Upper lobe of left lung (tissue), 4 donors: ENCODE results near the gene NXPH2.

ENCODE experiments used
- CTCF ChIP-seq, 6 experiments: fragments of 450-650 bp in 4 of 6; fragments of 200-600 bp in 2 of 6; sonication (generic) in 2 of 6; IDR thresholded peaks; one replicate each; pipeline ENCODE4 v1.5.1; 2016 to 2019; ENCODE audit warnings: antibody characterized with exemption in 6 of 6
- EP300 ChIP-seq, 4 donors: sonication (generic); formaldehyde crosslinking; IDR thresholded peaks; one replicate each; pipeline ENCODE4 v1.5.1; 2017; ENCODE audit warnings: antibody characterized with exemption in 4 of 4, control low read depth in 2 of 4
- POLR2A ChIP-seq, 4 donors: fragments of 450-650 bp; IDR thresholded peaks; one replicate each; pipeline ENCODE4 v1.5.1; 2016 to 2017; ENCODE audit warnings: antibody characterized with exemption in 4 of 4, mild to moderate bottlenecking in 2 of 4
- POLR2AphosphoS5 ChIP-seq, 2 donors: sonication (generic); formaldehyde crosslinking; IDR thresholded peaks; one replicate each; pipeline ENCODE4 v1.5.1; 2017; ENCODE audit warnings: antibody characterized with exemption in 2 of 2

- no peak for TF ChIP-seq CTCF (IDR thresholded peaks at IDR 0.05)
- no peak for TF ChIP-seq POLR2A (IDR thresholded peaks at IDR 0.05)
- no peak for TF ChIP-seq POLR2AphosphoS5 (IDR thresholded peaks at IDR 0.05)
- no peak for TF ChIP-seq EP300 (IDR thresholded peaks at IDR 0.05)
These were observed 35.5 kb downstream of the NXPH2 start for GRCh38 chr2:138744713-138745112.
